Stimulated activated CD4-positive, alpha-beta T cell treated with anti-CD3 and anti-CD28 coated beads, TNF-alpha, amount 100 ng/mL, for 4 hours (primary cell): ENCODE measurements around the gene PRSS8.
"Not testable (repeated sequence)": the region's sequence is repeated elsewhere in the genome, so short reads cannot be mapped to it uniquely, and the experiment has no call there.

ENCODE experiments used
- DNase-seq, 3 experiments: peaks; one replicate each; pipeline ENCODE4 v3.0.0-alpha.2; 2020; ENCODE audit warnings: low read depth in 3 of 3

The PRSS8 gene

DNA sequence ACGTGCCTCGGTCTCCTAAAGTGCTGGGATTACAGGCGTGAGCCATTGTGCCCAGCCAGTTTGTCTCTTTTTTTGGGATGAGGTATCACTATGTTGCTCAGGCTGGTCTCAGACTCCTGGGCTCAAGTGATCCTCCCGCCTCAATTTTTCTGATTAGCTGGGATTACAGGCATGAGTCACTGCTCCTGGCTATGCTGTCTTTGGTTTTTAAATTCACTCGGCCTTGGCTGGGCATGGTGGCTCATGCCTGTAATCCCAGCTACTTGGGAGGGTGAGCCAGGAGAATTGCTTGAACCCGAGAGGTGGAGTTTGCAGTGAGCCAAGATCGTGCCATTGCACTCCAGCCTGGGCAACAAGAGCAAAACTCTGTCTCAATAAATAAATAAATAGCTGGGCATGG is 8.9 kb upstream of the PRSS8 start:
- DNase-seq = not testable (repeated sequence)

DNA sequence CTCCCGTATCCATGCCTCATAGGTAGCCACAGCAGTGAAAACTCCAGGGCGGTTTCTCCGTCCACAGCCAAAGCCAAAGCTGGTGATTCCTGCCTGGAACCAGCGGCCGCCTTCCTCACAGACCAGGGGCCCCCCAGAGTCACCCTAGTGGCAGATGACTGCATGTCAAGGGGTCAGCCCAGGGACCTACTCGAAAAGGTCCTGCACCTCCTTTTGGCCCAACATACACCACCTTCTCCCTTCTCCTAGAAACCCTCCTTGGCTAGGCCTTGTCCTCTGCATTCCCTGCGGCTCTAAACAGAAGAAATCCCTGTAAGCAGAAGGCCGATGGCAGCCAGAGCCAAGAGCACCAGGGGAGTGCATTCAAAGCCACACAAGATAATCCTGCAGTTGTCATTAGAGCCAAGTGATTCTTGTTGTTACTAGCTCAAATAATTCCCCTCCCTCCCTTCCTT is 8.2 kb upstream of the PRSS8 start:
- DNase-seq = no peak

DNA sequence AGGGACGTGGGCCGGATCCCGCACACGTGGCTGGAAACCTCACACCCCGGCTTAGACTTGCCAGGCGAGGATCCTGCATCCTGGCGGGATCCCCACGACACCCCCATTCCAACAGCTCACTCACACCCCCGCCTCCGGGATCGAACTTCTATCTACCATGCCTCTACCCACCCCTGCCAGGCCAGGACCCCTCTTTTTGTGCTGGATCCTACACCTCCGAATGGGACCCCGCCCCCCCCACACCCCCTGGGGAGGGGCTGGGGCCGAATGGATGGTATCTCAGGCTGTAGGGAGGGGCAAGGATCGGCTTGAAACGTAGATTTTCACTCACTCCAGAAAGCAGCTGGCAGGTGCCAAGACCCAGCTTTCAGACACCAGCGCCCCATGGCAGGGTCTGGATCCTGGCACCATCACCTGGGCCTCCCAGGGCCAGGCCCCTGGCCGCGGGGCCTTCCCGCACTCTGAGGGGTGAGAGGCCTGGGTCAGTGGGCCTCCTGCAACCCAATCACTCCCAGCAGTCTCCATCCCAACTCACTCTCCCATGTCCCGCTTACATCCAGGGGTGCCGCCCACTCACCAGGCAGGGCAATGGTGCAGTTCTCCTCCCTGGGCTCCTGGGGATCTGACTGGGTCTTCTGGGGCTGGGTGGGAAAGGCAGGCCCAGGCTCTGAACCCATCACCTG is 7.6 kb upstream of the PRSS8 start:
- no peak for DNase-seq

DNA sequence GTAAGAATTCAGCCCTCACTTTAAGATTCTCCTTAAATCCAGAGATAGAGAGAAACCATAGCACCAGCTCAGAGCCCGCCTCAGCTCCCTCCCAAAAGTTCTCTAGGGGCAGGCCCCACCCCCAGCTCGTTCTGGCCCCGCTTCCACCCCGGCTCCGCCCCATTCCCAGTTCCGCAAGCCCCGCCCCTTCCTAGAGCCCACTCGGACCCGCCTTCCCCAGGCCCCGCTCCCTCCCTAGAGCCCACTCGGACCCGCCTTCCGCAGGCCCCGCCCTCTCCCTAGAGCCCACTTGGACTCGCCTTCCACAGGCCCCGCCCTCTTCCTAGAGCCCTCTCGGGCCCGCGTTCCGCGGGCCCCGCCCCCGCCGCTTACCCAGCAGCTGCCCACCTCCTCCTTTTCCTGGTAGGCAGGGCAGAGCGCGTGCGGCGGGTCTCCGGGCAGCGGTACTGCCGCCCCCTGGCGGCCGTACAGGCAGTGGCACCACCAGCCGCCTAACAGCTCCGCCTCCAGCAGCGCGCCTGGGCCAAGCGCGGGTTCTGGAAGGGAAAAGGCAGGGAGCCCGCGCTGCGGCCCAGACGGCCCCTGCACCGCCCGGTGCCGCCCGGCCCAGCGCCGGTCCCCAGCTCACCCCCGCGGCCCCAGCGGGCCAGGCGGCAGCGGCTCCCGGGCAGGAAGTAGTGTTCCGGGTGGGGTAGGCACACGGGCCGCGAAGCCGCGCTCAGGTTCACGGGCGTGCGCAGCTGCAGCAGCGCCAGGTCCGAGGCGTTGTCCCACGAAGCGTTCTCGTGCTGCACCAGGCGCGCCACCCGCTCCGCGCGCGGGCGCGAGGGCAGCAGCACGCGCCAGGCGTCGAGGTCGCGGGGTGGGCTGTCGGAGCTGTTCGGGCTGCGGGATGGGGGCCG is 6.8 kb upstream of the PRSS8 start:
- DNase-seq = peak; percentile 95 to 98 (median 97)

DNA sequence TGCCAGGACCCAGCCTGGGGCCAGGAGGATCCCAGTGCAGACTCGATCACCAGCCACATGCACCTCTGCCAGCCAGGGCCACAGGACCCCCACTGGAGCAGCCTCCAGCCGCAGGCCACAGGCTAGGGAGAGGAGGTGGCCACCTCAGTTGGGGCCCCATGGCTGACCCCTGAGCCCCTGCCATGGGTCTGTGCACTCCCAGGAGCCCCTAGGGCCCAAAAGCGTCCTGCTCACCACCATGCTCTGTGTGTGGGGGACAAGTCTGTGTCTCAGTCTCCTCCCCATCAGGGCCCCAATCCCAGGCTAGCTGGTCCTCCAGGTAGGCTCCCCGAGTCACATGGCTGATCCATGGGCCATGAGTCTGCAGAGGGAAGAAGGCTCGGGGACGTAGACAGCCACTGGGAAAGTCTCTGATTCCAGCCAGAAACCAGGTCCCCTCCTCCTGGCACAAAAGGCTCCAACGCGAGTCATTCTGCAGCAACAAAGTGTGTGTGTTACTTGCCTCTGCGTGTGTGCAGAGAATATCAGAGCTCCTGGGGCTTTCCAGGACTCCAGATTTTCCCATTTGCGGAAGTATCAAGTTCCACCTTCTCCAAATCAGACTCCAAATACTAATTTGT is 6.1 kb upstream of the PRSS8 start:
- no peak for DNase-seq

DNA sequence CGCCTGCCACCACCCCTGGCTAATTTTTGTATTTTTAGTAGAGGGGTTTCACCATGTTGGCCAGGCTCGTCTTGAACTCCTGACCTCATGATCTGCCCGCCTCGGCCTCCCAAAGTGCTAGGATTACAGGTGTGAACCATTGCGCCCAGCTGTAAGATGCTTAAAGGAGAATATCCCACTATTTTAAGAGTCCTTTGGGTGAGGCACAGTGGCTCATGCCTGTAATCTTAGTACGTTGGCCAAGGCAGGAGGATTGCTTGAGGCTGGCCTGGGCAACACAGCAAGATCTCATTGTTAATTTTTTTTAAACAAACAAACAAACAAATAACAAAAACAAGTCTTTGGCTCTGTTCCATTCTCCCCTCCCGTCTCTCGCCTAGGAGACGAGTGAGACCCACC is 5.5 kb upstream of the PRSS8 start:
- not testable (repeated sequence) for DNase-seq

DNA sequence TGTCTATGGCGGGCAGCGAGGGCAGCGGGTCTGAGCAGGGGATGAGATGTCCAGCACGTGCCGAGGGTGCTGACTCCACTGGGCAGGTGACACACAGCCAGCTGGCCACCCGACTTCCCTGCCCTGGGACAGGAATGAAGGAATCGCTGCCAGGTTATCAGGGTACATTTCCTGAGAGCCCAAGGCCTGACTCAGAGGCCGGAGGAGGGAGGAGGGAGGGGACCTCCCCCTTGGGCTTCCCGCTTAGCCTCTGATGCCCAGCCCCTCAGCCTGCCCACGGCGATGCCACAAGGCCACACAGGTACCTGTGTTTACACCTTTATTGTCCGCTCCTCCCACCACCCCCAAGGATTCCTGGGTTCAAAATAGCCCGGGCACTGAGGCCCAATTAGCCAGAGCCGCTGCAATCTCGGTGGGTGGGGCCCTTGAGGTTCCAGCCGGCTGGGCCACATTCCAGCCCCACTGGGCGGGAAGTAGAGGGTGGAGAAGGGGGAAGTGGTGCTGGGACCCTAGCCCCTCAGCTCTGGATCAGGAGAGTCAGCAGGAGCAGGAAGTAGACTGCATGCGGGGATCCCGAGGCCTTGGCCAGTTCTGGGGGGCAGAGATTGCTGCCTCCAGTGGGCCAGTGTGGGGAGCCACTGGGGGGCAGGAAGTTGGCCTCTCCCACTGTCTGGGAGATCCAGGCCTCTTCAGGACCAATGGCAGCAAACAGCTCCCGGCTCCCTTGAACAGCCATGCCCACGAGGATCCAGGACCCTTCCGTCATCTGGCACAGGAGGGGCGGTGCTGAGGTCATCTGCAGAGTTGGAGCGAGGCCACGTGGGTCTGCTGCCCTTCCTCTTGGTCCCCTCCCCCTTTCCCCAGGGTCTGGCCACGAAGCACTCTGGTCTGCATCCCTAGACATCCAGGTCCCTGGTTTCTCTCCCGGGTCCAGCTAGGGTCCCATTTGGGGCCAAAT is 3.4 kb upstream of the PRSS8 start:
- no peak for DNase-seq

DNA sequence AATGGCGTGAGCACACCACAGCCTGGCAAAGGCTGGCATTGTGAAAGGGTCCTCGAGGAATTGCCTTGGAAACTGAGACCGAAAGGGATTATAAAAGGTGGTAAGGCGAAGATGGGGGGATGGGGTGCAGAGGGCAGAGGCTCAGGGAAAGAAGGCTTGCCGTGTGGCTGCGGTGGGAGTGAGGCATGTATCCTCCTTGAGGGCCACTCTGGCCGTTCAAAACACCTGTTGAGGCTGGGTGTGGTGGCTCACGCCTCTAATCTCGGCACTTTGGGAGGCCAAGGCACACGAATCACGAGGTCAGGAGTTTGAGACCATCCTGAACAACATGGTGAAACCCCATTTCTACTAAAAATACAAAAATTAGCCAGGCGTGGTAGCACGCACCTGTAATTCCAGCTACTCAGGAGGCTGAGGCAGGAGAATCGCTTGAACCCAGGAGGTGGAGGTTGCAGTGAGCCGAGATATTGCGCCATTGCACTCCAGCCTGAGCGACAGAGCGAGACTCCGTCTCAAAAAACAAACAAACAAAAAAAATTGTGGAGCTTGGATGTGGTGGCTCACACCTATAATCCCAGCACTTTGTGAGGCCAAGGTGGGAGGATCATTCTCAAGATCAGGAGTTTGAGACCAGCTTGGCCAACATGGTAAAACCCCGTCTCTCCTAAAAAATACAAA is 1.4 kb upstream of the PRSS8 start:
- DNase-seq = not testable (repeated sequence)

DNA sequence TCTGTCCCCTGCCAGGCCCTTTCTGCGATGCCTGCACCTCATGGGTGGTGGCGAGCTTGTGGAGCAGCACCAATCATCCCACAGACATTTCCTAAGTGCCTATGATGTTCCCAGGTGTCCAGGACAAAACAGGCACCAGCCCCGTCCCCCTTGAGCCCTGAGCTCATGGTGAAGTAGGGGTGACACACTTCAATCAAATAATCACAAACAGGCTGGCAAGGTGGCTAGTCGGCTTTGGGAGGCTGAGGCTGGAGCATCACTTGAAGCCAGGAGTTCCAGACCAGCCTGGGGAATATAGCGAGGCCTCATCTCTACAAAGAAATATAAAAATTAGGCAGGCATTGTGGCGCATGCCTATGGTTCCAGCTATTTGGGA is 748 bp upstream of the PRSS8 start:
- DNase-seq = no peak

DNA sequence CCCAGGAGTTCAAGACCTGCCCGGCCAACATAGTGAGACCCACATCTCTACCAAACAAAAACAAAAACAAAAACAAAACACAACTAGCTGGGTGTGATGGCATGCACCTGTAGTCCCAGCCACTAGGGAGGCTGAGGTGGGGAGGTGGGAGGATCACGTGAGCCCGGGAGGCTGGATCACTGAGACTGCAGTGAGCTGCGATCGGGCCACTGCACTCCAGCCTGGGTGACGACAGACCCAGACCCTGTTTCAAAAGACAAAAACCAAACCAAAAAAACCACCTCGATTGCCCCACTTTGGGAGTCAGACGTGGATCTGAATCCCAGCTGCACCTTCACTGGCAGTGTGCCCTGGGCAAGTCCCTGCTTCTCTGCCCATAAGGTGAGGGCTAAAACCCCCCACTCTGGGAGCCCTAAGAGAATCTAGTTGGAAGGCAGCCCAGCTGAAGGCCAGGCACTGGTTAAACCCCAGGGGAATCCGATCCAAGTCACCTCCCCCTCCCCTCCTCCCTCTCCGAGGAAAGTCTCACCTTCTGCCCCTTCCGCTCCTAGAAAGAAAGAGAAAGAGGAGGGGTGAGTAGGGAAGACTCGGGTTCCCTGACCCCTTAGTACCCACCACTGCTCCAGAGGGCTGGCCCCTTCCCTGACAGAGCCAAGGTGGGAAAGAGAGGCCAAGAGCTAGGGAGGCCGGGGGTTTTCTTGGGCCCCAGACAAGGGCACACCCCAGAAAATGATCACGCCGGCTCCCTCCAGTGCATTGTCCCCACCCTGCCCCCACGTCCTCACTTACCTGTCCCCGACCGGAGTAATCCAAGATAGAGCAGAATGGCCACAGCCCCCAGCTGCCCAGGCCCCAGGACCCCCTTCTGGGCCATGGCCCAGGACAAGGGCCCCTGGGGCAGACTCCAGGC is 647 bp downstream of the PRSS8 start:
- no peak for DNase-seq

DNA sequence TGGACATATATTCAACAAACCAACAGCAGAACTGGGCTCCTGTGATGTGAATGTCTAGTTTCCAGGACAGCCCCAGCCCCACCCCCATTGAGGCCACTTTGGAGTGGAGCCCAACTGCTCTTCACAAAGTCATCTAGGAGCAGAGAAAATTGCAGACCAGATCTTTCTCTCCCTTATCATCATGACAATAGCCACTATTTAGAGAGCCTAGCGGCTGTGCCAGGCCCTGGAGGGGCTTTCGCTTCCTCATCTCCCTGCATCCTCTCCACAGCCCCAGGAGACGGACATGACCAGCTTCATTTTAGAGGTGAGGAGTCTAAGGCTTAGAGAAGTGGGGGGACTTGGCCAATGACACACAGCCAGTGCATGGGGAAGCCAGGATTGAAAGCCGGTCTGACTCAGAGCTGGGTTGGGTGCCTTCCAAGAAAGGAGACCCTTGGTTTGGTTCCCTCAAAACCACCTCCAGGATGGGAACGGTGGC is 1.4 kb downstream of the PRSS8 start:
- DNase-seq = no peak

DNA sequence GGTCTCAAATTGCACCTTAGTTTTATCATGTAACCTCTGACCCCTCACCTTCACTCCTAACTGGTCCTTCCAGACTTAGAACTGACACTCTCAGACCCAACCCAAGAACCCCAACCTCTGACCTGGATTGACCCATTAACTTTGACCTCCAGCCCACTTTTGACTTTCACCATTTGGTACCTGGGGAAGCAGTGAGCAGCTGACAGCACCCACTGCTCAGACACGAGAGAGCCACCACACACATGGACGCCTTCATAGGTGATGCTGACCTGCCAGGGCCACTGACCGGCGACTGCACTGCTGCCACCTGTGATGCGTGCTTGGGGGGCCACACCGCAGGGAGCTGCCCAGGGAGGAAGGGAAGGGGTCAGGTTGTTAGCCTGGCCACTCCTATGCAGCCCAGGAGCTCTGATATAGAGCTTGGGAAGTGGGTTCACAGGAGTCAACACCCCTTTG is 2.5 kb downstream of the PRSS8 start:
- DNase-seq = no peak

DNA sequence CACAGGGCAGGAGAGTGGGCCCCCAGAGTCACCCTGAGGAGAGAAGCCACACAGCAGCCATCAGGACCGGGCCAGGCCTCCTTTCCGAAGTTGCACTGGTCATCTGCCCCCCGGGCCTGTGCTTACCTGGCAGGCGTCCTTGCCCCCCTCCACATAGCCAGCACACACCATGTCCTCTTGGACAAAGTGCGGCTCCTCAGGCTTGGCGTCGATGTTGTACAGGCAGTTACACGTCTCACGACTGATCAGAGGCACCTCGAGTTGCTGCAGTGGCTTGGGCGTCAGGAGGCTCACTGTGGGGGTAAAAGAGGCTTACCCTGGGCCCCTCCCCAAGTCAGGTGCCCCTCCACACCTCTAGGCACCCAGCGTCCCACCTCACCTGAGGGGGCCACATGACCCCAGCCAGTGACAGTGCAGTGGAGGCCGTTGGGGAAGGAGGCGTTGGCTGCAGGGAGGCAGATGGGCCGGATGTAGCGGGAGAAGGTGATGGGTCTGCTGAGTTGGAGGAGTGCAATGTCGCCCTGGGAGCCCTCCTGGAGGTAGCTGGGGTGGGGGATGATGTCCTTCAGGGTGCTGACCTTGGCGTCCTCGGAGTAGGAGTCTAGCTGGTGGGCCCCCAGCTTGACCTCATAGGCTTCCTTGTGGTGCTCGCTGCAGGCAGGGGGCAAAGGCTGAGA is 3.1 kb downstream of the PRSS8 start:
- DNase-seq = no peak

DNA sequence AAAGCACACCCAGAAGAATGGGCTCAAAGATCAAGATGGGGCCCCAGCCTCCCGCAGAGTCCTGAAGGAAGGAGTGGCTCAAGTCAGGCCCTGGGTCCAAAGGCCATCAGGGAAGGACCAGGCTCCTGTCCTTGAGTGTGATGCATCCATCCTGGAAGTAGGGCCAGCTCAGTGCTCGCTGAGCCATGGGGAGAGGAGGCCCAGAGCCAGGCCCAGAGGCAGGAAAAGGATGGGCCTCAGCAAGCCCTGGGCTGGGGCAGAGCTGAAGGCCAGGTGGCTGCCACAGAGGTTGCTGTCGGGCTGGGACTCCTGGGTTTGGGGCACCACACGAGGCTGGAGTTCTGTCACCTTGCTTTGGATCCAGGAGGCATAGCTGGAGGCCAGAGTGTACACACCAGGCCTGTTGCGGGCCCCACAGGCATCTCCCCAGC is 3.7 kb downstream of the PRSS8 start:
- DNase-seq = no peak

DNA sequence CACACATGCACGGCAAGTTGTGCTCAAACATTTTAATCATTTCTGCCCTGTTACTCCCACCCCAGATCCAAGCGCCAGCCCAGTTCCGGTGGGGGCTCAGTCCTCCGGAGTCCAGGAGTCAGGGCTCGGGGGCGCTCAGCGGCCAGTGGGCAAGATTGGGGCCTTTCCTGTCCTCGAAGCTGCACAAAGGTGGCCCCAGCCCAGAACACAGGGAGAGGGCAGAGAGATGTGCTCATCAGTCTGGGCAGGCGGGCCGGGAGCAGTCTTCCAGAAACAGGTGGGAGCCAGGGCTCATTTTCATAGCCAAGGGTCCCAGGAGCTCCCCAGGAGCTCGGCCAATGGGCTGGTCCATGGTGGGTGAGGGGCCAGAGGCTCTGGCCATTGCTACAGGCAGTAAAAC is 4.1 kb downstream of the PRSS8 start:
- DNase-seq = no peak

DNA sequence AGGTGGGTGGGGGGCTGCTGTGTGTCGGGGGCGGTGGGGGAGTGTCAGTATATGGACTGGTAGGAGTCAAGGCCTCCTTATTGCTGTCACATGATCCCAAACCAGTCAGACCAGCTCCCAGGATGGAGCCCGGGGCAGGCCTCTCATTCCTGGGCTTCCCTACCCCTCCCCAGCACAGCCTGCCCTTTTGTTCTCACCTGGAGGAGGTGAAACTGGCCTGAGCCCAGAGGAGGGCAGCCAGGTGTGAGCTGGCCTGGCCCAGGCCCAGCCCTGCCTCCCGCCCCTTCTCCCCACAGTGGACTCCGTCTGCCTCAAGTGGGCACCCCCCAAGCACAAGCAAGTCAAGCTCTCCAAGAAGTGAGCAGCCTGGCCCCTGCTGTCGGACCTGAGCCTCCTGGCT is 4.6 kb downstream of the PRSS8 start:
- no peak for DNase-seq

DNA sequence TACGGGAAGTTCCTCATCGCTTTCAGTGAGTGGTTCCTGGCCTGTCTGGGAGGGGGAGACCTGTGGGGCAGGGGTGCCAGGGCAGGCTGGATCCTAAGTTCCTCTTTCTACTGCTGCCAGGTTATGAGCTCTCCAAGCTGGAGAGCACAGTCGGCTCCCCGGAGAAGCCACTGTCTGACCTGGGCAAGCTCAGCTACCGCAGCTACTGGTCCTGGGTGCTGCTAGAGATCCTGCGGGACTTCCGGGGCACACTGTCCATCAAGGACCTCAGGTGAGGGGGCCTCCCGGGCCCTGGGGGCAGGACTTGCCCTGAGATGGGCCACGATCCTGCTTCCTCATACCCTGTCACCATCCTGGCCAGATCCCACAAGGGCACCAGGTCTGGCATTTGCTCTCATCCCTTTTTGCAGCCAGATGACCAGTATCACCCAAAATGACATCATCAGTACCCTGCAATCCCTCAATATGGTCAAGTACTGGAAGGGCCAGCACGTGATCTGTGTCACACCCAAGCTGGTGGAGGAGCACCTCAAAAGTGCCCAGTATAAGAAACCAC is 5.1 kb downstream of the PRSS8 start:
- no peak for DNase-seq

DNA sequence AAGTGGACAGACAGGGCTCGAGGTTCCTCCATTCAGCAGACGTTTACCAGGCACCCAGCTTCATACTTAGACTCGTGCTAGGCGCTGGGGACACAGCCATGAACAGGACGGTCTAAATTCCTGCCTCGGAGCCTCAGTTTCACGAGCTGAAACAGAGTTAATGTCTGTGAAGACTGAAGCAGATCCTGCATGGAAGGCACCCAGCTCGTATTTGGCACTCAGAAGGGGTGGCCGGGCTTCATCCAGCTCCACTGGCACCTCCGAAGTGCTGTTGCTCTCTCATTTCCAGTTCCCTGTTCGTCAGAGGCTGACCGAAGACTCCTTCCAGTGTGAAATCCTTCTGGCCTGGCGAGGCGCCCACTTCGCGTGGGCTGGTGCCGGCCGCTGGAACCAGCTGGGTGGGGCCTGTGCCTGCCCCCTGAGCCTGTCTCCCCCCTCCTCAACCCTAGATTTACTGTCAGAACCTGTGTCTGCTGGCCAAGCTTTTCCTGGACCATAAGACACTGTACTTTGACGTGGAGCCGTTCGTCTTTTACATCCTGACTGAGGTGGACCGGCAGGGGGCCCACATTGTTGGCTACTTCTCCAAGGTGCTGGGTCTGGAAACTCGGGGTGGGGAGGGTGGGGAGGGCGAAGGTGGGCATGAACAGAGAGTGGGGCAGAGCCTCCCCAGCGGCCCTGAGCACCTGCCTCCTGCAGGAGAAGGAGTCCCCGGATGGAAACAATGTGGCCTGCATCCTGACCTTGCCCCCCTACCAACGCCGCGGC is 5.8 kb downstream of the PRSS8 start:
- DNase-seq = no peak
